ENCODE results near the gene JAKMIP3.

Gene JAKMIP3

GRCh38 chr10:132100091-132100481 lies 34.3 kb downstream of the JAKMIP3 start:
- no peak for DNase-seq

GRCh38 chr10:132100556-132101349 lies 35.0 kb downstream of the JAKMIP3 start:
- no peak for DNase-seq

- no peak for DNase-seq
Observed at GRCh38 chr10:132101529-132101928, 35.8 kb downstream of the JAKMIP3 start.

GRCh38 chr10:132102071-132102716 lies 36.4 kb downstream of the JAKMIP3 start:
- DNase-seq: no peak

GRCh38 chr10:132102717-132103110 lies 37.0 kb downstream of the JAKMIP3 start:
- no peak for DNase-seq

- DNase-seq: no peak
Observed at GRCh38 chr10:132103116-132103910, 37.6 kb downstream of the JAKMIP3 start.

GRCh38 chr10:132104062-132104461 lies 38.3 kb downstream of the JAKMIP3 start:
- DNase-seq: no peak

GRCh38 chr10:132104471-132105301 lies 38.9 kb downstream of the JAKMIP3 start:
- DNase-seq: no peak

- DNase-seq: no peak
Observed at GRCh38 chr10:132105302-132105995, 39.7 kb downstream of the JAKMIP3 start.

- no peak for DNase-seq
Observed at GRCh38 chr10:132106431-132106830, 40.7 kb downstream of the JAKMIP3 start.

GRCh38 chr10:132107186-132107948 lies 41.6 kb downstream of the JAKMIP3 start:
- DNase-seq: no peak

GRCh38 chr10:132107949-132108877 lies 42.5 kb downstream of the JAKMIP3 start:
- no peak for DNase-seq

GRCh38 chr10:132109341-132110110 lies 43.8 kb downstream of the JAKMIP3 start:
- DNase-seq: no peak

GRCh38 chr10:132110111-132110521 lies 44.4 kb downstream of the JAKMIP3 start:
- no peak for DNase-seq

- DNase-seq: no peak
Observed at GRCh38 chr10:132110713-132111112, 45.0 kb downstream of the JAKMIP3 start.

- no peak for DNase-seq
Observed at GRCh38 chr10:132111121-132111731, 45.5 kb downstream of the JAKMIP3 start.

- DNase-seq: no peak
Observed at GRCh38 chr10:132111871-132112341, 46.2 kb downstream of the JAKMIP3 start.

GRCh38 chr10:132112611-132113010 lies 46.9 kb downstream of the JAKMIP3 start:
- no peak for DNase-seq

GRCh38 chr10:132113206-132113605 lies 47.5 kb downstream of the JAKMIP3 start:
- DNase-seq: no peak

Data from activated CD4-positive, alpha-beta T cell treated with anti-CD3 and anti-CD28 coated beads, Interleukin-2, amount 50 U/mL, for 4 hours (primary cell).